Measurements from ENCODE around the gene PELO.
"Not testable (repeated sequence)": the region's sequence is repeated elsewhere in the genome, so short reads cannot be mapped to it uniquely, and the experiment has no call there.

The PELO gene

GRCh38 chr5:52802272-52802973, 14.7 kb downstream of the PELO start:
- DNase-seq = no peak

GRCh38 chr5:52802974-52803336, 15.2 kb downstream of the PELO start:
- DNase-seq = no peak

- no peak for DNase-seq
Measured at GRCh38 chr5:52804387-52804791, 16.7 kb downstream of the PELO start.

- DNase-seq = no peak
Measured at GRCh38 chr5:52804981-52805380, 17.3 kb downstream of the PELO start.

- no peak for DNase-seq
Measured at GRCh38 chr5:52805615-52806014, 17.9 kb downstream of the PELO start.

GRCh38 chr5:52807037-52807436, 19.3 kb downstream of the PELO start:
- no peak for DNase-seq

- no peak for DNase-seq
Measured at GRCh38 chr5:52807723-52808122, 20.0 kb downstream of the PELO start.

- no peak for DNase-seq
Measured at GRCh38 chr5:52808316-52808901, 20.7 kb downstream of the PELO start.

- no peak for DNase-seq
Measured at GRCh38 chr5:52809884-52810283, 22.2 kb downstream of the PELO start.

GRCh38 chr5:52810426-52810825, 22.7 kb downstream of the PELO start:
- no peak for DNase-seq

- no peak for DNase-seq
Measured at GRCh38 chr5:52811067-52811749, 23.5 kb downstream of the PELO start.

GRCh38 chr5:52814352-52815148, 26.8 kb downstream of the PELO start:
- DNase-seq = no peak

- DNase-seq = no peak
Measured at GRCh38 chr5:52817818-52818217, 30.1 kb downstream of the PELO start.

- no peak for DNase-seq
Measured at GRCh38 chr5:52818360-52818759, 30.6 kb downstream of the PELO start.

GRCh38 chr5:52818807-52819206, 31.1 kb downstream of the PELO start:
- DNase-seq = not testable (repeated sequence)

GRCh38 chr5:52821901-52822300, 34.2 kb downstream of the PELO start:
- no peak for DNase-seq

GRCh38 chr5:52822437-52822836, 34.7 kb downstream of the PELO start:
- DNase-seq = peak; percentile 1 to 5

- DNase-seq = no peak
Measured at GRCh38 chr5:52824827-52825226, 37.1 kb downstream of the PELO start.

- no peak for DNase-seq
Measured at GRCh38 chr5:52825826-52826225, 38.1 kb downstream of the PELO start.

GRCh38 chr5:52827815-52828214, 40.1 kb downstream of the PELO start:
- no peak for DNase-seq

GRCh38 chr5:52829664-52830063, 41.9 kb downstream of the PELO start:
- DNase-seq = no peak

GRCh38 chr5:52830650-52831049, 42.9 kb downstream of the PELO start:
- no peak for DNase-seq

- no peak for DNase-seq
Measured at GRCh38 chr5:52831786-52832511, 44.2 kb downstream of the PELO start.

Measured in NCI-H526 (cell line).